HFF-Myc (cell line): ENCODE results near the gene LMX1B.
A peak's percentile ranks its signal among the peaks of the same experiment; 100 is the strongest.

Experiments
- DNase-seq: peaks from one replicate; pipeline ENCODE4 v3.0.0-alpha.2; 2011; ENCODE audit warnings: low read depth; ENCODE audit errors: extremely low read depth
- H3K4me3 ChIP-seq: replicated peaks from 2 replicates; pipeline ENCODE4 v1.5.1; 2011; ENCODE audit warnings: low read depth, mild to moderate bottlenecking, control low read depth, low read length
- TF ChIP-seq, protein P1 (sequence below): IDR thresholded peaks from 2 replicates; pipeline ENCODE4 v1.5.1; 2012; ENCODE audit warnings: mild to moderate bottlenecking, low read depth, low read length, control low read depth; ENCODE audit errors: missing control alignments

Gene LMX1B

DNA sequence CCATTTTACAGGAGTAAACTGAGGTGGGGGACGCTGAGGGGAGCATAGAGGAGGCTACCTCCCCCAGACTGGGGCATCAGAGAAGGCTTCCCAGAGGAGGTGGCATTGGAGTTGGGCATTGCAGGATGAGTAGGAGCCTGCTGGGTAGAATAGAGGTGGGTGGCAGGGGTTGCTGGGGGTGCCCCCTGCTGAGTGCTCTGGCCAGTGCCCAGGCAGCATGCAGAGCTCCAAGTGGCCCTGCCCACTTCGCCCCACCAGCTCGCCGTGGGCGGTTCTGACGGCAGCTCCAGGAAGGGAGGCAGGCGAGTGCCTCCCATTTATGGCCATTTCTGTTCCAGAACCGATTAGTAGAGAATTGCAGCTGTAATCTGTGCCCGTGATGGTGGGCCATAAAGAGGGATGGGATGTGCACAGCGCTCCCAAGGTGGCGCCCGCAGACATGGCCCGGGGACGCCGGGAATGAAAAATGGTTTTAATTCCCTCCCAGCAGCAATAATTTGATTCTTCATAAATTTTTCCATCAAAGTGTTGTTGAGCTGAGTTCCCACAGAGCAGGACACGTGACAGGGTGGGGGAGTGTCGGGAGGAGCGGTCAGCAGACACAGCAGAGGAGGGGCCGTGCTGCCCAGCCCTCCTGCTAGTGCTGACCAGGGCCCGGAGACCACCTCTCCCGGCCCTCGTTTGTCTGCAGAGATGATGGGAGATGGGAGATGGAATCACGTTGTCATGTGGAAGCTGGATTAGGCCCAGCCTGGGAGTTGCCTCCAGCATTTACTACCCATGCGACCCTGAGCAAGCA is 75.5 kb downstream of the LMX1B start:
- no peak overlapping the region for H3K4me3 ChIP-seq
- TF ChIP-seq, protein P1, sequence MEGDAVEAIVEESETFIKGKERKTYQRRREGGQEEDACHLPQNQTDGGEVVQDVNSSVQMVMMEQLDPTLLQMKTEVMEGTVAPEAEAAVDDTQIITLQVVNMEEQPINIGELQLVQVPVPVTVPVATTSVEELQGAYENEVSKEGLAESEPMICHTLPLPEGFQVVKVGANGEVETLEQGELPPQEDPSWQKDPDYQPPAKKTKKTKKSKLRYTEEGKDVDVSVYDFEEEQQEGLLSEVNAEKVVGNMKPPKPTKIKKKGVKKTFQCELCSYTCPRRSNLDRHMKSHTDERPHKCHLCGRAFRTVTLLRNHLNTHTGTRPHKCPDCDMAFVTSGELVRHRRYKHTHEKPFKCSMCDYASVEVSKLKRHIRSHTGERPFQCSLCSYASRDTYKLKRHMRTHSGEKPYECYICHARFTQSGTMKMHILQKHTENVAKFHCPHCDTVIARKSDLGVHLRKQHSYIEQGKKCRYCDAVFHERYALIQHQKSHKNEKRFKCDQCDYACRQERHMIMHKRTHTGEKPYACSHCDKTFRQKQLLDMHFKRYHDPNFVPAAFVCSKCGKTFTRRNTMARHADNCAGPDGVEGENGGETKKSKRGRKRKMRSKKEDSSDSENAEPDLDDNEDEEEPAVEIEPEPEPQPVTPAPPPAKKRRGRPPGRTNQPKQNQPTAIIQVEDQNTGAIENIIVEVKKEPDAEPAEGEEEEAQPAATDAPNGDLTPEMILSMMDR, result no peak
- no peak for DNase-seq

DNA sequence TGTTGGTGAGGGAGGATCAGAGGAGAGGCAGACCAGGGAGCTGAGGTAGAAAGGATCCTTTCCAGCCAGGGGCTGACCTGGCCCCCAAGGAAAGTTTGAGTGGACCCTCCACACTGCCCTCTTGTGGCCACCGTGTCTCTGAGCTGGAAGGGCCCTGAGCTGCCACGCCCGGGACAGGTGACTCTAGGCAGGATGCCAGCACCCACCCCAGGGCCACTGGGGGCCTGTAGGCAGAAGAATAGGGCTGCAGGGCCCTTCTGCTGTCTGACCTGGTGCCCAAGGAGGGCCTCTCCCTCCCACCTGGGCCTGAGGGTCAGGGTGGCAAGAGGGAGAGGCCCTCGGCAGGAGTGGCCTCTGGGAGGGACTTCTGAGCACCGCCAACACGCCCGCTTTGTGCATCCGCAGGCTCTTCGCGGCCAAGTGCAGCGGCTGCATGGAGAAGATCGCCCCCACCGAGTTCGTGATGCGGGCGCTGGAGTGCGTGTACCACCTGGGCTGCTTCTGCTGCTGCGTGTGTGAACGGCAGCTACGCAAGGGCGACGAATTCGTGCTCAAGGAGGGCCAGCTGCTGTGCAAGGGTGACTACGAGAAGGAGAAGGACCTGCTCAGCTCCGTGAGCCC is 76.8 kb downstream of the LMX1B start:
- DNase-seq, result no peak
- TF ChIP-seq, protein P1, result peak; percentile 74
- H3K4me3 ChIP-seq, result no peak overlapping the region

DNA sequence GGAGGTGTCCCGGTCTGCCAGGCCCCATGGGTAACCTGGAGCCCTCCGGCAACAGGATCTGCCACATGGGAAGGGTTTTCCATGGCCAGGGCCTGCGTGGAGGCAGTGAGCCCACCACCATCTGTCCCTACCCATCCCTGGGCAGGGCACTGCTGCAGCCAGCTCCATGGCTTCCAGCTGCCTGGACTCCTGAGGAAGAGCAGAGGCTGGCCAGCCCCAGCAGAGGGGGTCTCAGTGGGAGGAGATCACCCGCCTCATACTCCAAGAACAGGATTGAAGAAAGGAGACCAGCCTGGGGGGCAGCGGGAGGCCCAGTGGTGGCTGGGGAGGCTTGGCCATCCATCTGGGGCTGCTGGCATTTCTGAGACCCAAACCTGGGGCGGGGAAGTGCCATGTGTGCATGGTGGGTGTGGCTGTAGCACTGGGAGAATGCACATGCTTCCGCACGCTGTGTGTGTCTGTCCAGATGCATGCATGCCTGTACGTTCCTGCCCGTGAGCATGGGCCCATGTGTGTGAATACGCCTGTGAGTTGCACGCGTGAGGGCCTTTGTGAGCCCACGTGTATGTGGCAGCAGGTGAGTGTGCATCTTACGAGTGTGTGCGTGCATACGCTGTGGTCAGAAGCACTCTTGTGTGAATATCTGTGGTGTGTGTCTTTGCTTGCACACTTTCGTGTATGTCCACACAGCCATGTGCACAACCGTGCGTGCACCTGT is 78.5 kb downstream of the LMX1B start:
- no peak overlapping the region for H3K4me3 ChIP-seq
- TF ChIP-seq, protein P1, result no peak
- no peak for DNase-seq

DNA sequence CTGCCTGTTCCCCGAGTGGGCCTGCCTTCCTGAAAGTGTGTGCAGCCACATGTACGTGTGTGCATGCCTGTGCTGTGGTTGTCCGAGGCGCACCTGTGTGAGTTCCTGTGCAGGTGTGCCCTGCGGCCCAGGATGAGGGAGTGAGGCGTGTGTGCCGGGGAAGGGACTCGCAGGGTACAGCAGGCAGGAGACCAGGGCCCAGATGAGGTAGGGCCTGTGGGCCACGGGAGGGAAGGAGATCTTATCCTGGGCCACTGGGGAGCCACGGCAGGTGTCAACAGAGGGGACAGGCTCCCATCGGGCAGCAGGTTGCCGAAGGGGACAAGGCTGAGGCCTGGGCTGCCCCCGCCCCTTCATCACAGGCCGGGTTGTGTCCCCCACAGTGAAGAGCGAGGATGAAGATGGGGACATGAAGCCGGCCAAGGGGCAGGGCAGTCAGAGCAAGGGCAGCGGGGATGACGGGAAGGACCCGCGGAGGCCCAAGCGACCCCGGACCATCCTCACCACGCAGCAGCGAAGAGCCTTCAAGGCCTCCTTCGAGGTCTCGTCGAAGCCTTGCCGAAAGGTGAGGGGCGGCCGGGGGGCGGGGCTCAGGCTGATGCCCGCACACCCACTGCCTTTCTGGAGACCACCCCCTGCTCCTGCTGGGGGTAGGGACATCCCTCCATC is 79.2 kb downstream of the LMX1B start:
- no peak overlapping the region for H3K4me3 ChIP-seq
- TF ChIP-seq, protein P1, result no peak
- DNase-seq, result no peak

DNA sequence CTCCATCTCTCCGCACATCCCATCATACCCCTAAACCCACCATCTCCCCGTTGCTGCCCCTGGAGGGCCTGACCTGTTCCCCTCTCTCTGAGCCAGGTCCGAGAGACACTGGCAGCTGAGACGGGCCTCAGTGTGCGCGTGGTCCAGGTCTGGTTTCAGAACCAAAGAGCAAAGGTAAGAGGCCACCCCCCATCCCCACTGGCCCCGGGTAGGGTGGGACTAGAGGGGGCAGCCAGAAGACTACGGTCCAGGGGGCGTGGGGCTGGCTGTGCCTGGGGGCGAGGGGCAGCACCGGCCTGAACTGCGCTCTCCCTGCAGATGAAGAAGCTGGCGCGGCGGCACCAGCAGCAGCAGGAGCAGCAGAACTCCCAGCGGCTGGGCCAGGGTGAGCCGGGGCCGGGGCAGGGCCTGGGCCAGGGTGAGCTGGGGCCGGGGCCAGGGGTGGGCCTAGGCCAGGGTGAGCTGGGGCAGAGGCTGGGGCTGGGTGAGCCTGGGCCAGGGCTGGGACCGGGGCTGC is 79.8 kb downstream of the LMX1B start:
- TF ChIP-seq, protein P1, result no peak
- H3K4me3 ChIP-seq, result no peak overlapping the region
- no peak for DNase-seq

DNA sequence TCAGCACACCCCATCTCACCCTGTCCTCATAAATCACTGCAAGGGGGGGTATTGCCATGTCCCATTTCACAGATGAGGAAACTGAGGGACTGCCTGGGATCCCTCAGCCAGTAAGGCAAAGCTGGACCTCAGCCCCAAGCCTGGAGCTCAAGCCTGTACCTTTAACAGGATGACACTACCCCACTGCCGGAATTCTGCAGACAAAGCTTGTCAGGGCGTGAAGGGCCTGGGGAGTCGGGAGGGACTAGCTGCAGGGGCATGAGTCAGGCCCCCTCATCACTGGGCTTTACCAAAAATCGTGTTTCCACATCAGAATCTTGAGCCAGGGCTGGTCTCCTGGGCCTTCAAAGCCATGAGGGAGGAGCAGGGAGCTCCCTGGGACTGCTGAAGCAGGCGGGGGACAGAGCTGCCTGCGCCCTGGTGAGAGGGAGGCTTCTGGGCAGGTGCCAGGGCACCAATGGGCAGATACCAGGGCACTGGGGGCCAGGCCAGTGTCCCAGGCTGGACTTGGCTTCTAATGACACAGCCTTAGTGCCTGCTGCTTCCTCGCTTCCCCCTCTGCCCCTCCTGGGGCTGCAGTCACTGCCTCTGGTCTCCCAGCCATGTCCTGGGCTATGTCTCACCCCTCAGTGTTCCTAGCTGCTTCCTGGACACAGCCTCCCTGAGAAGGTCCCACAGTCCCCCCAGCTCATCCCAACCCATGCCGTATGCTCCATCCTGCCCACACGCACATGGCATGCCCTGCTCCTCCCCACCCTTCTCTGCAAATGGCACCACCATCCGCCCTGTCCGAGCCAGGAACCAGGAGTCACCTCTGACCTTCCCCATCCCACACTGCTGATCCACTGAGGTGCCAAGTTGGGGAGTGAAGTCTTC is 80.7 kb downstream of the LMX1B start:
- H3K4me3 ChIP-seq, result no peak overlapping the region
- DNase-seq, result no peak
- TF ChIP-seq, protein P1, result no peak
